ENCODE measurements around the gene ZNF181. TPM values are rescaled to one million over a fixed set of nuclear protein-coding genes. Genes with fewer than 3 reads are reported as not detected.

ZNF181 gene
- total and polyA plus RNA-seq, 2 experiments from 2014 or later: 7.4 to 18.9 TPM

- Histone ChIP-seq H4K20me1 (replicated peaks; ENCODE audit: insufficient read depth) (no peaks in the 10 kb centered on the region), H3K9me2 (ENCODE audit: insufficient read depth) (no peaks in the 10 kb centered on the region), H3K27ac (ENCODE audit: low read depth) (no peak overlapping the region), H2AFZ (no peak overlapping the region), H3K4me3 (no peak overlapping the region), H3K27me3 (ENCODE audit: insufficient read depth) (no peaks in the 10 kb centered on the region), H3K79me2 (replicated peaks; ENCODE audit: insufficient read depth) (no peaks in the 10 kb centered on the region), H3K36me3 (ENCODE audit: insufficient read depth) (no peaks in the 10 kb centered on the region), H3F3A (replicated peaks; ENCODE audit: low read depth) (no peaks in the 10 kb centered on the region), H3K4me2 (no peak overlapping the region), H3K4me1 (ENCODE audit: insufficient read depth) (no peaks in the 10 kb centered on the region)
- TF ChIP-seq, protein P1, sequence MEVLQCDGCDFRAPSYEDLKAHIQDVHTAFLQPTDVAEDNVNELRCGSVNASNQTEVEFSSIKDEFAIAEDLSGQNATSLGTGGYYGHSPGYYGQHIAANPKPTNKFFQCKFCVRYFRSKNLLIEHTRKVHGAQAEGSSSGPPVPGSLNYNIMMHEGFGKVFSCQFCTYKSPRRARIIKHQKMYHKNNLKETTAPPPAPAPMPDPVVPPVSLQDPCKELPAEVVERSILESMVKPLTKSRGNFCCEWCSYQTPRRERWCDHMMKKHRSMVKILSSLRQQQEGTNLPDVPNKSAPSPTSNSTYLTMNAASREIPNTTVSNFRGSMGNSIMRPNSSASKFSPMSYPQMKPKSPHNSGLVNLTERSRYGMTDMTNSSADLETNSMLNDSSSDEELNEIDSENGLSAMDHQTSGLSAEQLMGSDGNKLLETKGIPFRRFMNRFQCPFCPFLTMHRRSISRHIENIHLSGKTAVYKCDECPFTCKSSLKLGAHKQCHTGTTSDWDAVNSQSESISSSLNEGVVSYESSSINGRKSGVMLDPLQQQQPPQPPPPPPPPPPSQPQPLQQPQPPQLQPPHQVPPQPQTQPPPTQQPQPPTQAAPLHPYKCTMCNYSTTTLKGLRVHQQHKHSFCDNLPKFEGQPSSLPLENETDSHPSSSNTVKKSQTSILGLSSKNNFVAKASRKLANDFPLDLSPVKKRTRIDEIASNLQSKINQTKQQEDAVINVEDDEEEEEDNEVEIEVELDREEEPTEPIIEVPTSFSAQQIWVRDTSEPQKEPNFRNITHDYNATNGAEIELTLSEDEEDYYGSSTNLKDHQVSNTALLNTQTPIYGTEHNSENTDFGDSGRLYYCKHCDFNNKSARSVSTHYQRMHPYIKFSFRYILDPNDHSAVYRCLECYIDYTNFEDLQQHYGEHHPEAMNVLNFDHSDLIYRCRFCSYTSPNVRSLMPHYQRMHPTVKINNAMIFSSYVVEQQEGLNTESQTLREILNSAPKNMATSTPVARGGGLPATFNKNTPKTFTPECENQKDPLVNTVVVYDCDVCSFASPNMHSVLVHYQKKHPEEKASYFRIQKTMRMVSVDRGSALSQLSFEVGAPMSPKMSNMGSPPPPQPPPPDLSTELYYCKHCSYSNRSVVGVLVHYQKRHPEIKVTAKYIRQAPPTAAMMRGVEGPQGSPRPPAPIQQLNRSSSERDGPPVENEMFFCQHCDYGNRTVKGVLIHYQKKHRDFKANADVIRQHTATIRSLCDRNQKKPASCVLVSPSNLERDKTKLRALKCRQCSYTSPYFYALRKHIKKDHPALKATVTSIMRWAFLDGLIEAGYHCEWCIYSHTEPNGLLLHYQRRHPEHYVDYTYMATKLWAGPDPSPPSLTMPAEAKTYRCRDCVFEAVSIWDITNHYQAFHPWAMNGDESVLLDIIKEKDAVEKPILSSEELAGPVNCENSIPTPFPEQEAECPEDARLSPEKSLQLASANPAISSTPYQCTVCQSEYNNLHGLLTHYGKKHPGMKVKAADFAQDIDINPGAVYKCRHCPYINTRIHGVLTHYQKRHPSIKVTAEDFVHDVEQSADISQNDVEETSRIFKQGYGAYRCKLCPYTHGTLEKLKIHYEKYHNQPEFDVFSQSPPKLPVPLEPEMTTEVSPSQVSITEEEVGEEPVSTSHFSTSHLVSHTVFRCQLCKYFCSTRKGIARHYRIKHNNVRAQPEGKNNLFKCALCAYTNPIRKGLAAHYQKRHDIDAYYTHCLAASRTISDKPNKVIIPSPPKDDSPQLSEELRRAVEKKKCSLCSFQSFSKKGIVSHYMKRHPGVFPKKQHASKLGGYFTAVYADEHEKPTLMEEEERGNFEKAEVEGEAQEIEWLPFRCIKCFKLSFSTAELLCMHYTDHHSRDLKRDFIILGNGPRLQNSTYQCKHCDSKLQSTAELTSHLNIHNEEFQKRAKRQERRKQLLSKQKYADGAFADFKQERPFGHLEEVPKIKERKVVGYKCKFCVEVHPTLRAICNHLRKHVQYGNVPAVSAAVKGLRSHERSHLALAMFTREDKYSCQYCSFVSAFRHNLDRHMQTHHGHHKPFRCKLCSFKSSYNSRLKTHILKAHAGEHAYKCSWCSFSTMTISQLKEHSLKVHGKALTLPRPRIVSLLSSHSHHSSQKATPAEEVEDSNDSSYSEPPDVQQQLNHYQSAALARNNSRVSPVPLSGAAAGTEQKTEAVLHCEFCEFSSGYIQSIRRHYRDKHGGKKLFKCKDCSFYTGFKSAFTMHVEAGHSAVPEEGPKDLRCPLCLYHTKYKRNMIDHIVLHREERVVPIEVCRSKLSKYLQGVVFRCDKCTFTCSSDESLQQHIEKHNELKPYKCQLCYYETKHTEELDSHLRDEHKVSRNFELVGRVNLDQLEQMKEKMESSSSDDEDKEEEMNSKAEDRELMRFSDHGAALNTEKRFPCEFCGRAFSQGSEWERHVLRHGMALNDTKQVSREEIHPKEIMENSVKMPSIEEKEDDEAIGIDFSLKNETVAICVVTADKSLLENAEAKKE (CRISPR knock-in tag; IDR thresholded peaks at IDR 0.05): no peak
- TF ChIP-seq STAT1 (IDR thresholded peaks at IDR 0.05; ENCODE audit: unreplicated experiment) (no peak), ZNF331 (CRISPR knock-in tag; IDR thresholded peaks at IDR 0.05; ENCODE audit: low read depth) (no peak), CREB1 (CRISPR knock-in tag; IDR thresholded peaks at IDR 0.05; ENCODE audit: low read depth) (no peak), POLR2AphosphoS5 (IDR thresholded peaks at IDR 0.05; ENCODE audit: low read depth) (no peak)
- ATAC-seq (no peak), DNase-seq (ENCODE audit: low spot score) (no peak)
- H3K36me3 Mint-ChIP-seq (ENCODE audit: low read depth): no peaks in the 10 kb centered on the region; the same call in 2 of the 3 replicates
- H3K4me1 Mint-ChIP-seq: no peaks in the 10 kb centered on the region
- H3K4me3 Mint-ChIP-seq: no peak overlapping the region
- no peak overlapping the region for H3K27ac Mint-ChIP-seq
- peaks cover 4% of the 10 kb centered on the region for H3K27me3 Mint-ChIP-seq (ENCODE audit: insufficient read depth, low read depth, poor library complexity)
- peaks cover 21% of the 10 kb centered on the region for H3K9me3 Mint-ChIP-seq
These were observed 8.6 kb upstream of the ZNF181 start for GRCh38 chr19:34725400-34725799.
